ENCODE results near the gene LUZP2. TPM values are rescaled to one million over a fixed set of nuclear protein-coding genes. Genes with fewer than 3 reads are reported as not detected.

LUZP2 gene
- total RNA-seq, 6 donors from 2014 or later = 0.20 to 0.46 (median 0.23) TPM; not detected in 3

- Histone ChIP-seq H3K4me3 (no peak overlapping the region), H3K27ac (no peak overlapping the region), H3K4me1 (no peaks in the 10 kb centered on the region), H3K36me3 (no peaks in the 10 kb centered on the region), H3K9me3 (no peaks in the 10 kb centered on the region), H3K27me3 (no peaks in the 10 kb centered on the region)
- no peak for DNase-seq
- no peak for ATAC-seq (ENCODE audit: low FRiP score in 2 of 2)
- WGBS, 2 donors = 94 to 98% methylated on average over 2 of the region's 2 CpGs
- TF ChIP-seq EP300 (IDR thresholded peaks at IDR 0.05) (no peak), CTCF (IDR thresholded peaks at IDR 0.05) (no peak), POLR2A (IDR thresholded peaks at IDR 0.05) (no peak), POLR2AphosphoS5 (IDR thresholded peaks at IDR 0.05) (no peak)
Measured at GRCh38 chr11:24872186-24872585, 375.3 kb downstream of the LUZP2 start.

GRCh38 chr11:24872651-24873311 is 375.9 kb downstream of the LUZP2 start:
- no peak for DNase-seq
- H3K27me3 ChIP-seq = no peaks in the 10 kb centered on the region

GRCh38 chr11:24880962-24881361 is 384.1 kb downstream of the LUZP2 start:
- DNase-seq (no peak), ATAC-seq (ENCODE audit: low FRiP score in 2 of 2) (no peak)
- H3K9me3 ChIP-seq = no peaks in the 10 kb centered on the region
- no peak overlapping the region for H3K4me3 ChIP-seq
- no peaks in the 10 kb centered on the region for H3K27me3 ChIP-seq
- H3K27ac ChIP-seq = no peak overlapping the region
- H3K4me1 ChIP-seq = no peaks in the 10 kb centered on the region
- TF ChIP-seq POLR2AphosphoS5 (IDR thresholded peaks at IDR 0.05) (no peak), CTCF (IDR thresholded peaks at IDR 0.05) (no peak), EP300 (IDR thresholded peaks at IDR 0.05) (no peak), POLR2A (IDR thresholded peaks at IDR 0.05) (no peak)
- no peaks in the 10 kb centered on the region for H3K36me3 ChIP-seq
- 51 to 52% methylated on average over 1 of the region's 1 CpG for WGBS, 2 donors

More at GRCh38 chr11:24872651-24873311, 375.9 kb downstream of the LUZP2 start:
- H3K36me3 ChIP-seq = no peaks in the 10 kb centered on the region
- no peak for ATAC-seq (ENCODE audit: low FRiP score in 2 of 2)
- no peak for TF ChIP-seq POLR2AphosphoS5 (IDR thresholded peaks at IDR 0.05)
- no peak for TF ChIP-seq EP300 (IDR thresholded peaks at IDR 0.05)
- TF ChIP-seq POLR2A (IDR thresholded peaks at IDR 0.05) = no peak
- no peak for TF ChIP-seq CTCF (IDR thresholded peaks at IDR 0.05)
- H3K9me3 ChIP-seq = no peaks in the 10 kb centered on the region
- H3K4me3 ChIP-seq = no peak overlapping the region
- no peak overlapping the region for H3K27ac ChIP-seq
- no peaks in the 10 kb centered on the region for H3K4me1 ChIP-seq

GRCh38 chr11:24885580-24886173 is 388.8 kb downstream of the LUZP2 start:
- Histone ChIP-seq H3K4me1 (no peaks in the 10 kb centered on the region), H3K4me3 (no peak overlapping the region), H3K36me3 (no peaks in the 10 kb centered on the region), H3K27me3 (no peaks in the 10 kb centered on the region), H3K9me3 (no peaks in the 10 kb centered on the region), H3K27ac (no peak overlapping the region)
- TF ChIP-seq POLR2A (IDR thresholded peaks at IDR 0.05) (no peak), POLR2AphosphoS5 (IDR thresholded peaks at IDR 0.05) (no peak), EP300 (IDR thresholded peaks at IDR 0.05) (no peak), CTCF (IDR thresholded peaks at IDR 0.05) (no peak)
- ATAC-seq (ENCODE audit: low FRiP score in 2 of 2) (no peak), DNase-seq (no peak)
- WGBS, 2 donors = 58 to 63% methylated on average over 4 of the region's 4 CpGs
